ENCODE results near the gene FAM120A. TPM values are rescaled to one million over a fixed set of nuclear protein-coding genes. Genes with fewer than 3 reads are reported as not detected.
A peak's percentile ranks its signal among the peaks of the same experiment; 100 is the strongest.

FAM120A gene
- total and polyA plus RNA-seq, 2 of the 13 experiments (the other 11 are each of a cell fraction or from before 2014, with no cell fraction given), result 41.3 to 44.4 TPM

DNA sequence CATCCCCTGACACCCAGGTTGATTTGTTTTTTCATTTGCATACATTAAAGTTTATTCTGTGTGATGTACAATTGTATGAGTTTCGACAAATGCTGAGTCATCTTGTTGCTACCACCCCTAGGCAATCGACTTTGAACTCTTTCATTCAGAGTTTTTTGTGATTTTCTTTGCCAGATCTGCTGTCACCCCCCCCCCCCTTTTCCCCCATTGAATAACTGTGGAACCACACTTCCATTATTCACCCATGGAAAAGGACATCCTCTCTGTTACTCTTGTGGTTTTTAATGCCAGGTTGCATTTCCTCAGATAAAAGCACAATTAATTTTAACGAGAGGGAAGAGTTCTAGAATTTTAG lies 15.6 kb downstream of the FAM120A start:
- 23% methylated on average over 3 of the region's 3 CpGs for WGBS (ENCODE audit: low lambda C conversion rate)
- Histone ChIP-seq H3K27me3 (ENCODE audit: control insufficient read depth in 1 of 2, insufficient read depth in 2 of 2, low read length in 2 of 2) (no peaks in the 10 kb centered on the region), H4K20me1 (ENCODE audit: insufficient read depth, low read length) (peaks cover 16% of the 10 kb centered on the region), H3K27ac (ENCODE audit: extremely low read length, insufficient read depth, low read length) (peak overlapping the region; percentile 68), H2AFZ (ENCODE audit: low read length) (no peak overlapping the region), H3K4me2 (ENCODE audit: low read depth, low read length) (peak overlapping the region; percentile 44), H3K79me2 (ENCODE audit: insufficient read depth, low read length) (peaks cover 96% of the 10 kb centered on the region), H3K4me1 (ENCODE audit: insufficient read depth, low read length) (peaks cover 93% of the 10 kb centered on the region), H3K4me3 (replicated peaks in 1 of 3; ENCODE audit: insufficient read depth in 1 of 3, low read depth in 2 of 3, low read length in 3 of 3) (peak overlapping the region in 1 of 3 experiments; percentile 14; a peak in 1 of 6 replicates), H3K9me3 (ENCODE audit: low read length) (no peaks in the 10 kb centered on the region), H3K36me3 (replicated peaks in 1 of 2; ENCODE audit: control insufficient read depth in 1 of 2, insufficient read depth in 2 of 2, low read length in 2 of 2) (peaks cover 1 to 2% of the 10 kb centered on the region in 2 experiments; a peak in 2 of 5 replicates), H3K9ac (ENCODE audit: insufficient read depth, low read depth, low read length) (peak overlapping the region; percentile 40; the same call in 1 of the 2 replicates)
- peak; percentile 97 for TF ChIP-seq MAFF (IDR thresholded peaks at IDR 0.05; ENCODE audit: low read depth, low read length)
- peak; percentile 97 to 98 for TF ChIP-seq MAFK (conservative IDR thresholded peaks at IDR 0.05 in 1 of 2, IDR thresholded peaks at IDR 0.05 in 1 of 2; ENCODE audit: low read length in 2 of 2)
- peak; percentile 97 for TF ChIP-seq NFE2L2 (IDR thresholded peaks at IDR 0.05; ENCODE audit: low read length)
- no peak for TF ChIP-seq AHR (CRISPR knock-in tag; IDR thresholded peaks at IDR 0.05)
- peak; percentile 70; the same call in 1 of the 2 replicates for TF ChIP-seq NFE2 (CRISPR knock-in tag; IDR thresholded peaks at IDR 0.05)
- no peak for TF ChIP-seq ATM (IDR thresholded peaks at IDR 0.05; ENCODE audit: borderline replicate concordance)
- peak; percentile 37 for DNase-seq (ENCODE audit: low spot score)
- POLR2A ChIA-PET, result no interaction called here
- FAIRE-seq, result peak; percentile 21
- no TSS peak for BruUV-seq (replicated peaks)
- CTCF ChIA-PET (ENCODE audit: low intra/inter-chr PET ratio, low total read pairs), result no interaction called here
- intact Hi-C loops (cut with micrococcal nuclease; ENCODE audit: unreplicated experiment) (no loop called here), in situ Hi-C loops (cut with HindIII; ENCODE audit: extremely low pct_ligation_motif_present, low pct_unique_long_range_greater_than_20kb) (no loop called here)
- ATAC-seq, result peak; percentile 22; the same call in 1 of the 3 replicates

DNA sequence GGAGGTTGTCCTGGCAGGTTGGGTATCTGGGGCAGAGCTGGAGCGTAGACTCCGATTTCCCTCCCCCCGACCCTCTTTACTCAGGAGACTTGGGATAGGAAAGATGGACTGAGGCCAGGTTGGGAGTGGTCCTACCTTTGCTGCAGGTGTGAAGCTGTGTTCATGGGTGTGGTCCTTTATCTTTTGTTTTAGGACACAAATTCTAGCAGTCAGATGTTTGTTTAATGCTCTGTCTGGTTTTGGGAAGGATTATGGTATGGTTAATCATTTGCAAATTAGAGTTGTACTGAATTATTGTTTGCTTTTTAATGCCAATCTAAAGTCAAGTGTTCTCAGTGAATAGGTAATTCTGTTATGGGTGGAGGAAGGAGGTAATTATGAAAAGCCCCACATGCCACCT lies 16.0 kb downstream of the FAM120A start:
- ChIA-PET CTCF (ENCODE audit: low intra/inter-chr PET ratio, low total read pairs) (no interaction called here), POLR2A (no interaction called here)
- intact Hi-C loops (cut with micrococcal nuclease; ENCODE audit: unreplicated experiment) (no loop called here), in situ Hi-C loops (cut with HindIII; ENCODE audit: extremely low pct_ligation_motif_present, low pct_unique_long_range_greater_than_20kb) (no loop called here)
- FAIRE-seq (no peak), ATAC-seq (no peak), DNase-seq (ENCODE audit: low spot score) (no peak)
- H4K20me1 ChIP-seq (ENCODE audit: insufficient read depth, low read length), result peaks cover 16% of the 10 kb centered on the region
- no peak overlapping the region for H2AFZ ChIP-seq (ENCODE audit: low read length)
- H3K4me3 ChIP-seq (replicated peaks in 1 of 3; ENCODE audit: insufficient read depth in 1 of 3, low read depth in 2 of 3, low read length in 3 of 3), result no peak overlapping the region
- H3K4me2 ChIP-seq (ENCODE audit: low read depth, low read length), result peak overlapping the region; percentile 44
- H3K9ac ChIP-seq (ENCODE audit: insufficient read depth, low read depth, low read length), result no peak overlapping the region; the same call in 1 of the 2 replicates
- no peak for TF ChIP-seq XBP1 (CRISPR knock-in tag; IDR thresholded peaks at IDR 0.05)
- TF ChIP-seq, protein P1, sequence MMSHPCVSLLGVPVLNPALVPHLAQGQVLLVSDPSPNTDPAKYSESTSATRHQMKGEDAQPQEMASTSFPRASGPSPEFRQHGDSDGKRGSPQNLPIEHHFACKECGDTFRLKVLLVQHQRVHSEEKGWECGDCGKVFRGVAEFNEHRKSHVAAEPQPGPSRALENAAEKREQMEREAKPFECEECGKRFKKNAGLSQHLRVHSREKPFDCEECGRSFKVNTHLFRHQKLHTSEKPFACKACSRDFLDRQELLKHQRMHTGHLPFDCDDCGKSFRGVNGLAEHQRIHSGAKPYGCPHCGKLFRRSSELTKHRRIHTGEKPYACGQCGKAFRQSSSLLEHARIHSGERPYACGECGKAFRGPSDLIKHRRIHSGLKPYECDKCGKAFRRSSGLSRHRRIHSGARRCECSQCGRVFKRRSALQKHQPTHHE (CRISPR knock-in tag; IDR thresholded peaks at IDR 0.05; ENCODE audit: borderline replicate concordance), result no peak
- BruUV-seq (replicated peaks), result no TSS peak
- peak overlapping the region; percentile 25 for H3K27ac ChIP-seq (ENCODE audit: extremely low read length, insufficient read depth, low read length)
- peaks cover 96% of the 10 kb centered on the region for H3K79me2 ChIP-seq (ENCODE audit: insufficient read depth, low read length)
- 95% methylated on average over 3 of the region's 3 CpGs for WGBS (ENCODE audit: low lambda C conversion rate)
- H3K27me3 ChIP-seq (ENCODE audit: control insufficient read depth in 1 of 2, insufficient read depth in 2 of 2, low read length in 2 of 2), result no peaks in the 10 kb centered on the region
- peaks cover 88% of the 10 kb centered on the region for H3K4me1 ChIP-seq (ENCODE audit: insufficient read depth, low read length)
- H3K9me3 ChIP-seq (ENCODE audit: low read length), result no peaks in the 10 kb centered on the region
- H3K36me3 ChIP-seq (replicated peaks in 1 of 2; ENCODE audit: control insufficient read depth in 1 of 2, insufficient read depth in 2 of 2, low read length in 2 of 2), result peaks cover 1 to 5% of the 10 kb centered on the region in 2 experiments; a peak in 2 of 5 replicates

Data from HepG2 (cell line).